Measurements from ENCODE around the gene TTLL11. TPM values are rescaled to one million over a fixed set of nuclear protein-coding genes. Genes with fewer than 3 reads are reported as not detected.

The TTLL11 gene
- total RNA-seq, 1 experiment from 2014 or later: 1.5 TPM

DNA sequence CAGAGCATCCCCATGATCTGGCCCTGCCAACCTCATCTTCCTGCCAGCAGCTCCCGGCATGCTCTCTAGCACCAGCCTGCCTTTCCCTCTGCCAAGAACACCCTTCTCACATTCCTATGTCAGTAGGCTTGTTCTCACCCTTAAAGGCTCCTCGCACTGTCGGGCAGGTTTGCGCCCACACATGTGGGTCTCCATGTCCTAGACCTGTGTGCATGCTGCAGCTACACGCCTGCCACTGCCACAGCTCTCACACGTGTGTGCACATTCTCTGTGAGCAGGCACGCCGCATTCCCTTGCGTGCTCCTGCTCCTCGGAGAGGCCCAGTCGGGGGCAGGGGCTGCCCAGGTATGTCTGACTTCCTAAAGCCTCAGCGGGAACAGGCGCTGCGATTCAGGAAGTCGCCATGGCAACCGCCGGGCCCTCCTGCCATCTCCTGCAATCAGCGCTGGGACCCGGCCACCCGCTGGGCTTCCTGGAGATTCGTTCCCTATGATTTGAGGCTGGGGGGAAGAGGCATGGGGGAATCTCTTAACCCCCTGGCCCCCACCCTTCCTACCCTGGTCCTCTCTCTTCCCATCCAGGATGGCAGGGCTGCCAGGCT is 38.4 kb upstream of the TTLL11 start:
- peak; percentile 86 for DNase-seq
- H3K56ac ChIP-seq (ENCODE audit: insufficient read length, low read depth, low read length): no peak overlapping the region
- no peaks in the 10 kb centered on the region for H3K79me2 ChIP-seq (ENCODE audit: insufficient read depth, low read length)
- H3K27ac ChIP-seq (ENCODE audit: insufficient read length, low read depth, low read length): no peak overlapping the region
- no peak overlapping the region for H3K23ac ChIP-seq (ENCODE audit: insufficient read length, low read depth, low read length)
- H3K9ac ChIP-seq (ENCODE audit: extremely low read depth, insufficient read length, low read length): no peak overlapping the region
- H3K79me1 ChIP-seq (ENCODE audit: insufficient read depth, low read depth, low read length, poor library complexity, severe bottlenecking): no peaks in the 10 kb centered on the region
- no peaks in the 10 kb centered on the region for H3K9me3 ChIP-seq (ENCODE audit: control insufficient read depth, low read depth, low read length)
- Mint-ChIP-seq H3K9me3 (no peaks in the 10 kb centered on the region; a peak in 1 of 5 replicates), H3K27ac (peak overlapping the region in 1 of 3 experiments; percentile 54; a peak in 1 of 7 replicates), H3K4me1 (peaks cover 46 to 53% of the 10 kb centered on the region in 2 experiments), H3K27me3 (ENCODE audit: low read depth) (peaks cover 55% of the 10 kb centered on the region), H3K4me3 (peak overlapping the region; percentile 31 to 56; a peak in 4 of 5 replicates), H3K36me3 (ENCODE audit: insufficient read depth in 1 of 3, low read depth in 3 of 3) (no peaks in the 10 kb centered on the region)
- H2AFZ ChIP-seq (ENCODE audit: low read length): no peak overlapping the region
- H4K5ac ChIP-seq (ENCODE audit: insufficient read length, low read depth, low read length): no peak overlapping the region
- peaks cover 1% of the 10 kb centered on the region for H3K23me2 ChIP-seq (ENCODE audit: insufficient read length, low read depth, low read length, poor library complexity, severe bottlenecking)
- H4K8ac ChIP-seq (replicated peaks; ENCODE audit: insufficient read length, low read depth, low read length): no peak overlapping the region
- no peak overlapping the region for H3T11ph ChIP-seq (ENCODE audit: low read length)
- no peak overlapping the region for H3K14ac ChIP-seq (ENCODE audit: insufficient read depth, low read length)
- no peak overlapping the region for H2BK15ac ChIP-seq (ENCODE audit: low read depth, low read length)
- peak overlapping the region; percentile 9 for H3K4me2 ChIP-seq (ENCODE audit: insufficient read depth, insufficient read length, low read length)
- H3K4me1 ChIP-seq (ENCODE audit: insufficient read depth, low read length): peaks cover 8% of the 10 kb centered on the region; the same call in 1 of the 2 replicates
- H4K20me1 ChIP-seq (ENCODE audit: control insufficient read depth, insufficient read depth, insufficient read length): no peaks in the 10 kb centered on the region
- WGBS (ENCODE audit: extremely low coverage, insufficient read length, low lambda C conversion rate): no CpG with 5 or more reads among the region's 21 CpGs
- H2AK5ac ChIP-seq (ENCODE audit: insufficient read length, low read length): no peak overlapping the region
- H2BK12ac ChIP-seq (ENCODE audit: insufficient read length, low read depth, low read length): no peak overlapping the region
- no peaks in the 10 kb centered on the region; the same call in 1 of the 2 replicates for H3K27me3 ChIP-seq (ENCODE audit: insufficient read depth, low read length)
- TF ChIP-seq, protein P1, sequence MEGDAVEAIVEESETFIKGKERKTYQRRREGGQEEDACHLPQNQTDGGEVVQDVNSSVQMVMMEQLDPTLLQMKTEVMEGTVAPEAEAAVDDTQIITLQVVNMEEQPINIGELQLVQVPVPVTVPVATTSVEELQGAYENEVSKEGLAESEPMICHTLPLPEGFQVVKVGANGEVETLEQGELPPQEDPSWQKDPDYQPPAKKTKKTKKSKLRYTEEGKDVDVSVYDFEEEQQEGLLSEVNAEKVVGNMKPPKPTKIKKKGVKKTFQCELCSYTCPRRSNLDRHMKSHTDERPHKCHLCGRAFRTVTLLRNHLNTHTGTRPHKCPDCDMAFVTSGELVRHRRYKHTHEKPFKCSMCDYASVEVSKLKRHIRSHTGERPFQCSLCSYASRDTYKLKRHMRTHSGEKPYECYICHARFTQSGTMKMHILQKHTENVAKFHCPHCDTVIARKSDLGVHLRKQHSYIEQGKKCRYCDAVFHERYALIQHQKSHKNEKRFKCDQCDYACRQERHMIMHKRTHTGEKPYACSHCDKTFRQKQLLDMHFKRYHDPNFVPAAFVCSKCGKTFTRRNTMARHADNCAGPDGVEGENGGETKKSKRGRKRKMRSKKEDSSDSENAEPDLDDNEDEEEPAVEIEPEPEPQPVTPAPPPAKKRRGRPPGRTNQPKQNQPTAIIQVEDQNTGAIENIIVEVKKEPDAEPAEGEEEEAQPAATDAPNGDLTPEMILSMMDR (conservative IDR thresholded peaks at IDR 0.05): no peak
- H3K4ac ChIP-seq (ENCODE audit: low read depth, low read length): no peak overlapping the region
- peak overlapping the region; percentile 47 for H3K18ac ChIP-seq (ENCODE audit: insufficient read length, low read depth, low read length)
- H4K91ac ChIP-seq (ENCODE audit: insufficient read length, low read depth, low read length): no peak overlapping the region
- no peak overlapping the region for H2BK20ac ChIP-seq (ENCODE audit: low read depth, low read length, poor library complexity, severe bottlenecking)
- no peak overlapping the region for H2BK120ac ChIP-seq (ENCODE audit: low read depth, low read length, poor library complexity, severe bottlenecking)
- no peak overlapping the region for H2BK5ac ChIP-seq (ENCODE audit: insufficient read length, low read length)

All from H9 (cell line).